Kidney epithelial cell (primary cell): Measurements from ENCODE around the gene CRPPA. TPM values are rescaled to one million over a fixed set of nuclear protein-coding genes. Genes with fewer than 3 reads are reported as not detected.
A peak's percentile ranks its signal among the peaks of the same experiment; 100 is the strongest.

ENCODE experiments used
- DNase-seq: peaks from one replicate; pipeline ENCODE4 v3.0.0-alpha.2; 2010; ENCODE audit warnings: low read depth
- H3K27me3 ChIP-seq: 2 replicates; pipeline ENCODE4 v1.6.0; 2011; ENCODE audit warnings: low read length; ENCODE audit not compliant: control insufficient read depth, insufficient read depth
- H3K36me3 ChIP-seq: 2 replicates; pipeline ENCODE4 v1.5.1; 2011; ENCODE audit warnings: low read length; ENCODE audit not compliant: control insufficient read depth, insufficient read depth
- H3K4me3 ChIP-seq: 2 replicates; pipeline ENCODE4 v1.5.1; 2011; ENCODE audit warnings: low read depth, mild to moderate bottlenecking, control low read depth, low read length
- CTCF ChIP-seq: IDR thresholded peaks from 2 replicates; pipeline ENCODE4 v1.5.1; 2011; ENCODE audit warnings: mild to moderate bottlenecking, moderate library complexity, low read length, control low read depth, inconsistent platforms; ENCODE audit not compliant: insufficient read depth, poor library complexity, severe bottlenecking
- total RNA-seq: library from RNA; depleted of rRNA; stranded (reverse); fragments of >200 nt; gene quantifications from 2 replicates; pipeline ENCODE4 v1.2.3, GENCODE V29; 2015

Gene CRPPA
- 1.4 and 1.8 TPM in 2 replicates for total RNA-seq

GRCh38 chr7:16421333-16422102, at the start of gene CRPPA:
Gene CRPPA (minus strand): TSS chr7:16421538. CDS start chr7:16421322, 216 bp downstream.
- no peak for TF ChIP-seq CTCF

GRCh38 chr7:16465469-16466361, 44.4 kb upstream of the CRPPA start, which contains the start of gene SOSTDC1:
Gene SOSTDC1 (minus strand): TSS chr7:16465738. CDS start chr7:16465668, 70 bp downstream.
- Histone ChIP-seq H3K4me3 (peak within 1 kb of the TSS; percentile 16), H3K36me3 (no peaks in the 10 kb centered on the region), H3K27me3 (no peaks in the 10 kb centered on the region)
- TF ChIP-seq CTCF, result no peak
- DNase-seq, result peak; percentile 23

More at GRCh38 chr7:16421333-16422102, at the start of gene CRPPA:
- H3K36me3 ChIP-seq, result no peaks in the 10 kb centered on the region
- peak within 1 kb of the TSS; percentile 54 for H3K4me3 ChIP-seq
- no peak for DNase-seq
- no peaks in the 10 kb centered on the region for H3K27me3 ChIP-seq

- Histone ChIP-seq H3K27me3 (no peaks in the 10 kb centered on the region), H3K4me3 (peak overlapping the region; percentile 1), H3K36me3 (no peaks in the 10 kb centered on the region)
- TF ChIP-seq CTCF, result no peak
- no peak for DNase-seq
Measured at GRCh38 chr7:16463949-16464715, 42.8 kb upstream of the CRPPA start.

GRCh38 chr7:16463520-16463919, 42.2 kb upstream of the CRPPA start:
- Histone ChIP-seq H3K36me3 (no peaks in the 10 kb centered on the region), H3K27me3 (no peaks in the 10 kb centered on the region), H3K4me3 (no peak overlapping the region)
- DNase-seq, result no peak
- TF ChIP-seq CTCF, result no peak

- Histone ChIP-seq H3K4me3 (no peak overlapping the region), H3K36me3 (no peaks in the 10 kb centered on the region), H3K27me3 (no peaks in the 10 kb centered on the region)
- DNase-seq, result no peak
- TF ChIP-seq CTCF, result no peak
Measured at GRCh38 chr7:16462431-16462889, 41.1 kb upstream of the CRPPA start.
